Body of pancreas (tissue), 4 donors: ENCODE results near the gene DNAH8.

Experiments used
- POLR2A ChIP-seq, 3 donors: fragments of 450-650 bp; IDR thresholded peaks; one replicate each; pipeline ENCODE4 v1.6.1; 2016; ENCODE audit warnings: antibody characterized with exemption in 3 of 3, mild to moderate bottlenecking in 2 of 3
- TF ChIP-seq, protein P1 (sequence below), 7 experiments: fragments of 450-650 bp in 4 of 7; fragments of 200-600 bp in 3 of 7; sonication (generic) in 3 of 7; IDR thresholded peaks; one replicate each; pipeline ENCODE4 v1.5.1; 2016 to 2019; ENCODE audit warnings: antibody characterized with exemption in 7 of 7

DNA sequence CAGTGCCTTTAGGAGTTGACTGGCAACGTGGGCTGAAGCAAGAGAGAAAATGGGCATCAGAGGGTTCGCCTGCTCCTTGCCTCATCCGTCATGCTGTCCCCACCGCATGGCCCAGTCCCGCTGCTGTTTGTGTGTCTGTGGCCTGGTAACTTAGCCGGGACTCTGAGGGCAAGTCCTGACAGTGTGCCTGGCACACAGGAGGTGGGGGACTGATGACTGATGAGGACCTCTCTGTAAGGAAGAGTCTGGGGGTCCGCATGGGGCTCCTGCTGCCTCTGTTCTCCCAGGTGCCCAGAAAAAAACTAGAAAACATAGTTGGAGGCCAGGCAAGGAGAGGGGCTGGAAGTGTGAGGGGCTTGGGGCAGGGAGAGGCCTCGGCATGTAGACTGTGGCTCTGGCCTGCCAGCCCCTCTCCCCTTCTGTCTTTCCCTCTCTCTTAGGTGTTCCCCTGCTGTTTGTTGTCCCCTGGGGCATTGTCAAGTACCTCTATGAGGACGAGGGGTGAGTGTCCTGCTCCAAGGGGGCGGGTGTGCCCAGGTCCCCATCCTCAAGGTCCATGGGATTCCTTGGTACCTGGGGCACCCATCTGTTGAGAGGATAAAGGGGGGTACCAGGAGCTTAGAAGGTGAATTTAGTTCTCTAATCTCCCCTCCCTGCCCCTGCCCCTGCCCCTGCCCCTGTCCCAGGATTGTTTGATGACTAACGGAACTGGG lies 362.9 kb downstream of the DNAH8 start:
- TF ChIP-seq, protein P1, sequence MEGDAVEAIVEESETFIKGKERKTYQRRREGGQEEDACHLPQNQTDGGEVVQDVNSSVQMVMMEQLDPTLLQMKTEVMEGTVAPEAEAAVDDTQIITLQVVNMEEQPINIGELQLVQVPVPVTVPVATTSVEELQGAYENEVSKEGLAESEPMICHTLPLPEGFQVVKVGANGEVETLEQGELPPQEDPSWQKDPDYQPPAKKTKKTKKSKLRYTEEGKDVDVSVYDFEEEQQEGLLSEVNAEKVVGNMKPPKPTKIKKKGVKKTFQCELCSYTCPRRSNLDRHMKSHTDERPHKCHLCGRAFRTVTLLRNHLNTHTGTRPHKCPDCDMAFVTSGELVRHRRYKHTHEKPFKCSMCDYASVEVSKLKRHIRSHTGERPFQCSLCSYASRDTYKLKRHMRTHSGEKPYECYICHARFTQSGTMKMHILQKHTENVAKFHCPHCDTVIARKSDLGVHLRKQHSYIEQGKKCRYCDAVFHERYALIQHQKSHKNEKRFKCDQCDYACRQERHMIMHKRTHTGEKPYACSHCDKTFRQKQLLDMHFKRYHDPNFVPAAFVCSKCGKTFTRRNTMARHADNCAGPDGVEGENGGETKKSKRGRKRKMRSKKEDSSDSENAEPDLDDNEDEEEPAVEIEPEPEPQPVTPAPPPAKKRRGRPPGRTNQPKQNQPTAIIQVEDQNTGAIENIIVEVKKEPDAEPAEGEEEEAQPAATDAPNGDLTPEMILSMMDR (IDR thresholded peaks at IDR 0.05): no peak
- no peak for TF ChIP-seq POLR2A (IDR thresholded peaks at IDR 0.05)
